NOMO-1 (cell line): Measurements from ENCODE around the gene ERCC8.

Experiments used
- DNase-seq, 2 experiments: peaks; one replicate each; lab custom pipeline; 2025; ENCODE audit not compliant: unreplicated experiment in 2 of 2; lab: John Stamatoyannopoulos, UW

ERCC8 gene

DNA sequence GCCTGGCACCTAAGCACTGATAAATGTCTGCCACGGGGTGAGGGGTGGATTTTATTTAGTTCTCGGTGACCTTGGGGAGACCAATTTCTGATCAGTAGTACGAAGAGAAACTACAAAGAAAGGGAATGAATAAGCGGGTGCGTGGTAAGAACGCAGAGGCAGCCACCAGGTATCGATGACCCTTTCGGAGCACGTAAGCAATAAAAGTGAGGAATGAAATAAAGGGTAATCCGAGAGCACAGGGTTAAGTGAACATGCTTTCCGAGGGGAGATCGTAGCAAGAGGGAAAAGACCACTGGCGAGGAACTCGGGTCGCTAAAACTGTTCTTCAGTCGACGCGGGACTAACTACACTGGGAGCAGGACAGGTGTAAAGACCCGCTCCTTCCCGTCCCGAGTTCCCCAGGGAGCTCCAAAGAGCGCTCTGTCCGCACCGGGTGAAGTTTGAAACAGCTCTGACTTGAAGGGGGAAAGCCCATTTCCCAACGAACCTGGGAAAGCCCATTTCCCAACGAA, 101.9 kb downstream of the ERCC8 start:
- DNase-seq, result no peak

DNA sequence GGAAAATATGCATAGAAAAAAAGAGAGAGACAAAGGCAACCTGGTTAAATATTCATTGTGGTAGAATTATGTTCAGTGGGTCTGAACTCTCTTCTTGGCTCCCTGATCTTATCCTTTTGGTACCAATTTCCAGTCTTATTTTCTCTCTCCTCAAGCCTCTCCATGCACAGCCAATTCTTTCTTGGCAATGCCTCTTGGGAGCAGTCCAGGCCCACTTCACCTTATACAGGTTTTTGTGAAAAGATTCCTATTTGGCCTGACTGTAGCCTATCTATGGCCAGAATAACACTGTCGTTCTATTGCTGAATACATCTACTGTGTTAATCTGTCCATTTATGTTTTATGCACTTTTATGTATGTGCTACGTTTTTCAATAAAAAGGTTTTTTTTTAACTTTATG, 103.5 kb downstream of the ERCC8 start:
- no peak for DNase-seq

DNA sequence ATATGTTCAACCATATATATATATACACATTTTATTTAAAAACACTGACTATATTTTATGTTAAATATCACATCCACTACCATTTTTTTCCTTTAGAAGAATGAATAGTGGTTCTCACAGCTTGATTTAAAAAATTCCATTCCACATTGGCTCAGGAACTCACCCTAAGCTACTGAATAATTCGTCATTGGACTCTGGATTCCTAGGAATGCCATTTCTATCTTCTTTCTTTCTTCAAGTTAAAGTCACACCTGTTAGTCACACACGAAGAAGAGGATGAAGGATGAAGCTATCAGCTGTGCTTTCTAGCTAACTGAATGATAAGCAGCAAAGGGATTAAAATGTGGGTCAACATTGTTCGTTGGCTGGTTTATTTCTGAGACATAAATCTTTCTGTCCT, 108.7 kb downstream of the ERCC8 start:
- no peak for DNase-seq

DNA sequence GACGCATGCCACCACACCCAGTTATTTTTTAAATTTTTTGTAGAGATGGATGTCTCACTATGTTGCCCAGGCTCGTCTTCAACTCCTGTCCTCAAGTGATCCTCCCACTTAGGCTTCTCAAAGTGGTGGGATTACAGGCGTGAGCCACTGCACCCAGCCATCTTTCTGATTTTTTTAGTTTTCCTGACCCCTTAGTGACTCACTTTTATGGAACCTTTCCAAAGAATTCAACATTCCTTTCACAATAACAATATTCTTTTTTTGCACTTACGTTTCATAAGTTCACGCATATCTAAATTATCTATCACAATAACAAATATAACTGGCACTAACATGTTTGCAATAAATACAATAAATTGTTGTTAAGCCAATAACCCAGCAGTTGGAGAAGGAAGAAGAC, 109.3 kb downstream of the ERCC8 start:
- no peak for DNase-seq

DNA sequence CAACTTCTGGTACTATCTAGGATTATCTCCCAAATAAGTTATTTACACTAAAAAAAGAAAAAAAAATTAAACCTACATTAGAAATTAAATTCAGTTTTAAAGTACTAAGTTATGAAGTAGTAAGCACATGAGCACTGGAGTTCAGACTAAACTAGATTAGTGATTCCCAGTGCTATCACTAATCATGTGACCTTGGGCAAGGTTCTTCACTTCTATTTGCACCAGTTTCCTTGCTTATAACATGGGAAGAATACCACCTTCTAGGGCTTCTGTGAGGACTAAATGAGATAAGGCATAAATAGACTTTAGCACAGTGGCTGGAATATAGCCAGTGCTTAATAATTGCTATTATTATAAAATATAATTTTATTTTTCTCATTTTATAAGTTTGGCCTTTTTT, 111.3 kb downstream of the ERCC8 start:
- no peak for DNase-seq

GRCh38 chr5:60830581-60831127, 114.2 kb downstream of the ERCC8 start:
- no peak for DNase-seq

- no peak for DNase-seq
Observed at GRCh38 chr5:60829490-60830266, 115.2 kb downstream of the ERCC8 start.

- no peak for DNase-seq
Observed at GRCh38 chr5:60827201-60827600, 117.7 kb downstream of the ERCC8 start.

- no peak for DNase-seq
Observed at GRCh38 chr5:60826653-60827052, 118.2 kb downstream of the ERCC8 start.
